ENCODE results near the gene THEMIS2.

The THEMIS2 gene

GRCh38 chr1:27886744-27887143 is 14.4 kb downstream of the THEMIS2 start:
- DNase-seq: no peak

- DNase-seq: no peak
Measured at GRCh38 chr1:27887215-27888021, 15.1 kb downstream of the THEMIS2 start.

GRCh38 chr1:27889506-27889905 is 17.2 kb downstream of the THEMIS2 start:
- DNase-seq: no peak

- DNase-seq: peak; percentile 24 to 47
Measured at GRCh38 chr1:27891196-27891889, 19.0 kb downstream of the THEMIS2 start.

GRCh38 chr1:27894521-27894920 is 22.2 kb downstream of the THEMIS2 start:
- no peak for DNase-seq

- no peak for DNase-seq
Measured at GRCh38 chr1:27906759-27907158, 34.4 kb downstream of the THEMIS2 start.

GRCh38 chr1:27912429-27912828 is 40.1 kb downstream of the THEMIS2 start:
- DNase-seq: no peak

GRCh38 chr1:27915082-27915575 is 42.8 kb downstream of the THEMIS2 start:
- DNase-seq: no peak

- DNase-seq: no peak
Measured at GRCh38 chr1:27922272-27922671, 49.9 kb downstream of the THEMIS2 start.

- no peak for DNase-seq
Measured at GRCh38 chr1:27928216-27928954, 56.0 kb downstream of the THEMIS2 start.

- DNase-seq: no peak
Measured at GRCh38 chr1:27931184-27931583, 58.8 kb downstream of the THEMIS2 start.

GRCh38 chr1:27931759-27932158 is 59.4 kb downstream of the THEMIS2 start:
- DNase-seq: no peak

GRCh38 chr1:27934818-27935549 is 62.6 kb downstream of the THEMIS2 start, which contains the start of gene SMPDL3B:
Gene SMPDL3B, plus strand, starts transcription at chr1:27935000. Its CDS starts 184 bp downstream, at chr1:27935184.
- no peak for DNase-seq

GRCh38 chr1:27935721-27936120 is 63.4 kb downstream of the THEMIS2 start:
- DNase-seq: no peak
